ENCODE measurements around the gene AKAP8. TPM values are rescaled to one million over a fixed set of nuclear protein-coding genes. Genes with fewer than 3 reads are reported as not detected.
"Not testable (repeated sequence)": the region's sequence is repeated elsewhere in the genome, so short reads cannot be mapped to it uniquely, and the experiment has no call there.

AKAP8 gene
- total RNA-seq, 1 donor from 2014 or later = 28.9 TPM

DNA sequence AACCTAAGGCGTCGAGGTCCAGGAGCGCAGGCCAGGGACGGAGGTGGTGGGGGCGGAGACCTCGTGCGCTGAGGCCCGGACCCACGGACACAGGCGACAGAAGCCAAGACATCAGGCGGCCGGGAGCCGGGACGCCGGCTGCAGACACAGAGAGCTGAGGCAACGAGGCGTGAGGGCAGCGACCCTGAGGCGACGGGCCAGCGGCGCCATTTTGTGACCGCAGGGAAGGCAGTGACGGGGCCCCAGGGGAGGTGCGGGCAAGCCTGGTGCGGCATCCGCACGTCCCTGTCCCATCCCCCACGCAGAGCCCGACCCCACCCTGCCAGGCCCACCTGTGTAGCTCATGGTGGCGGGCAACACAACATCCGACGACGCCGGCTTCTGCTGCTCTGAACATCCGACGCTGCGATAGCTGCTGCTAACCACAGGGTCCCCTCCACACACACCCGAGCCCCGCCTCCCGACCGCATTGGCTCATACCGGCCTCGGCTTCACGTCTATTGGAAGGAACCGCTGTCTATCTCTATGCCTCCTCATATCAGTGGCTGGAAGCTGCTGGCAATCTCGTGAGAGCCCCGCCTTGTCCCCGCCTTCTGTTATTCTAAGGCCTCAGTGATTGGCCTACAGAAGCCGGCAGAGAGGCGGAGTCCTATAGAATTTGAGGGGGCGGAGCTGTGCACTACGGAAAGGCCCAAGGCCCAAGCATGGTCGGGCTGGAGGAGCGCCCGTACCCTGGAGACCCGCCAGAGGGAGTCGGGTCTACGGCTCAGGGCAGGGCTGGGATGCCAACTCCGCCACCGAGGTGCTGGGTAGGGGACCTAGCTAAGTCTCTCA, 39.2 kb upstream of the AKAP8 start, which contains the start of gene AKAP8L:
Gene AKAP8L, minus strand, starts transcription at position 410 of the 834 bp plus-strand sequence. Its CDS starts 65 bp downstream, at position 345.
- peaks cover 7% of the 10 kb centered on the region for H3K27me3 Mint-ChIP-seq (ENCODE audit: unreplicated experiment)
- peak; percentile 73 for TF ChIP-seq CTCF (IDR thresholded peaks at IDR 0.05; ENCODE audit: partially characterized antibody, unreplicated experiment)
- peaks cover 14% of the 10 kb centered on the region for H3K4me1 Mint-ChIP-seq (ENCODE audit: low read depth, unreplicated experiment)
- peaks cover 14% of the 10 kb centered on the region for H3K9me3 Mint-ChIP-seq (ENCODE audit: unreplicated experiment)
- H3K36me3 Mint-ChIP-seq (ENCODE audit: unreplicated experiment) = peaks cover 4% of the 10 kb centered on the region
- peak within 1 kb of the TSS; percentile 100 for H3K27ac Mint-ChIP-seq (ENCODE audit: unreplicated experiment)
- peak within 1 kb of the TSS; percentile 96 for H3K4me3 Mint-ChIP-seq (ENCODE audit: unreplicated experiment)
- DNase-seq = peak; percentile 98

- TF ChIP-seq CTCF (IDR thresholded peaks at IDR 0.05; ENCODE audit: partially characterized antibody, unreplicated experiment) = no peak
- peaks cover 12% of the 10 kb centered on the region for H3K9me3 Mint-ChIP-seq (ENCODE audit: unreplicated experiment)
- H3K4me3 Mint-ChIP-seq (ENCODE audit: unreplicated experiment) = peak overlapping the region; percentile 96
- H3K36me3 Mint-ChIP-seq (ENCODE audit: unreplicated experiment) = no peaks in the 10 kb centered on the region
- peak overlapping the region; percentile 100 for H3K27ac Mint-ChIP-seq (ENCODE audit: unreplicated experiment)
- DNase-seq = no peak
- peaks cover 18% of the 10 kb centered on the region for H3K4me1 Mint-ChIP-seq (ENCODE audit: low read depth, unreplicated experiment)
- H3K27me3 Mint-ChIP-seq (ENCODE audit: unreplicated experiment) = peaks cover 7% of the 10 kb centered on the region
These were observed 38.6 kb upstream of the AKAP8 start for GRCh38 chr19:15418231-15418578.

- peak overlapping the region; percentile 96 for H3K4me3 Mint-ChIP-seq (ENCODE audit: unreplicated experiment)
- H3K36me3 Mint-ChIP-seq (ENCODE audit: unreplicated experiment) = no peaks in the 10 kb centered on the region
- DNase-seq = no peak
- H3K9me3 Mint-ChIP-seq (ENCODE audit: unreplicated experiment) = peaks cover 12% of the 10 kb centered on the region
- TF ChIP-seq CTCF (IDR thresholded peaks at IDR 0.05; ENCODE audit: partially characterized antibody, unreplicated experiment) = no peak
- peak overlapping the region; percentile 100 for H3K27ac Mint-ChIP-seq (ENCODE audit: unreplicated experiment)
- peaks cover 7% of the 10 kb centered on the region for H3K27me3 Mint-ChIP-seq (ENCODE audit: unreplicated experiment)
- peaks cover 22% of the 10 kb centered on the region for H3K4me1 Mint-ChIP-seq (ENCODE audit: low read depth, unreplicated experiment)
These were observed 38.1 kb upstream of the AKAP8 start for GRCh38 chr19:15417699-15418098.

DNA sequence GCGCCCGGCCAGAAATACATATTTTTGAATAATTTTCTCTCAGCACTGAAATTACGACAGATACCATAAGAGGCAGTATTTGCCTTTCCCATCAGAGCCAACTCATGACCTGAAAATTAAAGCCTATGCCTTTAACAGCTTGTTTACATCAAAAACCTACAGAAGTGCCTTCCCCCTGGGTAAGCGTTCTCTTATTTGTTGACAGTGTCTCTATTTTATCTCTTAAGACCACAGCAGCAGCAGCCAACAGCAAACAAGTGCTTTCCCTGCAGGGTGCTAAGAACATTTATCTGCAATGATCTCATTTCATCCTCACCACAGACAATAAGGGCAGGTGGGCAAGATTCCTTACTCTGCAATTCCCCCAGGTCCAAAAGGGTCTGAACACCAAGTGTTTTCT, 33.2 kb upstream of the AKAP8 start:
- no peak for DNase-seq
- no peaks in the 10 kb centered on the region for H3K36me3 Mint-ChIP-seq (ENCODE audit: unreplicated experiment)
- peaks cover 22% of the 10 kb centered on the region for H3K4me1 Mint-ChIP-seq (ENCODE audit: low read depth, unreplicated experiment)
- H3K9me3 Mint-ChIP-seq (ENCODE audit: unreplicated experiment) = peaks cover 3% of the 10 kb centered on the region
- peaks cover 1% of the 10 kb centered on the region for H3K27me3 Mint-ChIP-seq (ENCODE audit: unreplicated experiment)
- peak overlapping the region; percentile 67 for H3K27ac Mint-ChIP-seq (ENCODE audit: unreplicated experiment)
- peak overlapping the region; percentile 64 for H3K4me3 Mint-ChIP-seq (ENCODE audit: unreplicated experiment)
- TF ChIP-seq CTCF (IDR thresholded peaks at IDR 0.05; ENCODE audit: partially characterized antibody, unreplicated experiment) = no peak

DNA sequence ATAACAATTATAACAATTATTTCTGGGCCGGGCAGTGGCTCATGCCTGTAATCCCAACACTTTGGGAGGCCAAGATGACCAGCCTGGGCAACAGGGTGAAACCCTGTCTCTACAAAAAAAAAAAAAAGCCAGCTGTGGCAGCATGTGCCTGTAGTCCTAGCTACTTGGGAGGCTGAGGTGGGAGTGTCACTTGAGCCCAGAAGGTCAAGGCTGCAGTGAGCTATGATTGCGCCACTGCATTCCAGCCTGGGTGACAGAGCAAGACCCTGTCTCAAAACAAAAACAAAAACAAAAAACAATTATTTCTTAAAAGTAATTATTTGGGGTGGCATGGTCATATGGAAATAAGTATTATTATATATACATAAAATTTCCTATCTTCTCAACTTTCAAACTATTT, 31.8 kb upstream of the AKAP8 start:
- not testable (repeated sequence) for H3K36me3 Mint-ChIP-seq (ENCODE audit: unreplicated experiment); DNase-seq; H3K9me3 Mint-ChIP-seq (ENCODE audit: unreplicated experiment); H3K27me3 Mint-ChIP-seq (ENCODE audit: unreplicated experiment); H3K27ac Mint-ChIP-seq (ENCODE audit: unreplicated experiment); H3K4me3 Mint-ChIP-seq (ENCODE audit: unreplicated experiment)
- peaks cover 15% of the 10 kb centered on the region for H3K4me1 Mint-ChIP-seq (ENCODE audit: low read depth, unreplicated experiment)
